ENCODE results near the gene TBX21. TPM values are rescaled to one million over a fixed set of nuclear protein-coding genes. Genes with fewer than 3 reads are reported as not detected.
"Not testable (repeated sequence)": the region's sequence is repeated elsewhere in the genome, so short reads cannot be mapped to it uniquely, and the experiment has no call there.

TBX21 gene
- total RNA-seq, 2 donors from 2014 or later = not detected

DNA sequence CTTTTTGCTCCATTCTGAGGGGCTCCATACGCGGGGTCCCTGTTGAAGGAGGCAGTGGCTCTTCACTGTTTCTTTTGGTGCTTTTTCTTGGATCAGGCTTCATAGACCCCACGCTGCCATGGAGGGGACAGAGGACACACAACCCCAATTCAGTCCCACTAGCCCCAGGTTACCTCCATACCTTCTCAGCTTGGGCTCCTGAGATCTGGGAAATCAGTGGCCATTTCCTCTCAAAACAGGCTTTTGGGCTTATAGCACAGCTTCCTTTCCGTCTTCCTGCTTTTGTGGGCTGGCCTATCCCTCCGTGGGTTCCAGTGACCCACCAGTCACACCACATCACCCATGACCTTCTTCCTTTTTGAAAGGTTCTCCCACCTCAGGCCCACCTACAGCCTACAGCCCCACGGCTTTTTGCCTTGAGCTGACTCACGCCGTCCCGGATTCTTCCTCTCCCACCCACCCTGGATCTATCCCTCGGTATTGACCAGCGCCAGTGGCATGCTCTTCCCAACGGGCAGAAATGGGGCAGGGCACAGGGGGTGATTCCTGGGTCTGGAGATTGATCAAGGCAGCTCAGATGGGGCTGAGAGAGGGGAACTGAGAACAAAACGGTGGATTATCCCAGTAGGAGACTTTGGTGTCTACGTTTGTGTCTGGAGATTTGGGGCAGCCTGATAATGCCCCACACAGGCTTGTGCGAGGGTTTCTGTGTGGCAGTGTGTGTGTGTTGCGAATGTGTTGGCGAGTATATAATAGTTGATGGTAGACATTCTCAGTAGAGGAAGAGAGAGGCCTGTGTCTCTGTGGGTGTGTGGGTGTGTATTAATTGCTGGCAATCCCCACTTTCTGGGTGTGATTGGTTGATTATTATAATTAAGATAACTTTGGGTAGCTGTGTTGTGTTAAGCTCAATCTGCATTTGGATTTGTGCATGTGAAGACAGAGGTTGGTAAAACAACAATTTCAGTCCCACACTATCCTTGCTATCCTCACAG lies 3.8 kb downstream of the TBX21 start:
- H3K36me3 Mint-ChIP-seq (ENCODE audit: low read depth) = no peaks in the 10 kb centered on the region
- no peaks in the 10 kb centered on the region for H3K4me1 ChIP-seq (ENCODE audit: control insufficient read depth, insufficient read depth, low read length)
- peaks cover 75% of the 10 kb centered on the region for H3K27me3 Mint-ChIP-seq (ENCODE audit: insufficient read depth)
- no peaks in the 10 kb centered on the region for H3K9me3 Mint-ChIP-seq
- no peak overlapping the region for H3K9ac ChIP-seq (ENCODE audit: extremely low read depth, low read length, poor library complexity, severe bottlenecking)
- H3K27ac Mint-ChIP-seq = no peak overlapping the region
- H3K4me1 Mint-ChIP-seq = peaks cover 7% of the 10 kb centered on the region
- WGBS, 2 experiments (ENCODE audit: insufficient coverage in 1 of 2, insufficient read length in 1 of 2) = 83 to 84% methylated on average over 11 to 17 of the region's 17 CpGs
- no peak overlapping the region for H3K4me3 Mint-ChIP-seq
- H3K27me3 ChIP-seq (ENCODE audit: control insufficient read depth, insufficient read depth, low read length, poor library complexity, severe bottlenecking) = peaks cover 67% of the 10 kb centered on the region
- H3K27ac ChIP-seq (ENCODE audit: low read depth, low read length) = no peak overlapping the region
- TF ChIP-seq CTCF (conservative IDR thresholded peaks at IDR 0.05) = no peak
- no peaks in the 10 kb centered on the region for H3K9me3 ChIP-seq (ENCODE audit: control insufficient read depth, low read length)
- no peaks in the 10 kb centered on the region for H3K36me3 ChIP-seq (ENCODE audit: control insufficient read depth, insufficient read depth, low read length)
- no peak overlapping the region for H3K4me3 ChIP-seq (ENCODE audit: low read length)
- DNase-seq = no peak

DNA sequence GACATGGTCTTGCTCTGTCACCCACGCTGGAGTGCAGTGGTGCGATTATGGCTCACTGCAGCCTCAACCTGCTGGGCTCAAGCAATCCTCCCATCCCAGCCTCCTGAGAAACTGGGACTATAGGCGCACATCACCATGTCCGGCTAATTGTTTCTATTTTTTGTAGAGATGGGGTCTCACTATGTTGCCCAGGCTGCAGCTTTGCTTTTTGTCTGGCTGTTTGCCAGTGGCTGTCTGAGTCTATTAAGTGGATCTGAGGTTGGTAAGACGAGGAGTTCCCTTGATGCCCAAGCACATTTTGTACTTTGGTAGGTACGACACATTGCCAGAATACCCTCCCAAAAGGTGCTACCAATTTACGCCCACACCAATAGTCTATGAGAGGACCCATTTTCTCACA lies 5.1 kb downstream of the TBX21 start:
- Mint-ChIP-seq H3K36me3 (ENCODE audit: low read depth) (no peaks in the 10 kb centered on the region), H3K4me1 (peaks cover 7% of the 10 kb centered on the region), H3K27me3 (ENCODE audit: insufficient read depth) (peaks cover 66% of the 10 kb centered on the region), H3K9me3 (no peaks in the 10 kb centered on the region), H3K27ac (no peak overlapping the region), H3K4me3 (no peak overlapping the region)
- no peak overlapping the region for H3K27ac ChIP-seq (ENCODE audit: low read depth, low read length)
- peaks cover 54% of the 10 kb centered on the region for H3K27me3 ChIP-seq (ENCODE audit: control insufficient read depth, insufficient read depth, low read length, poor library complexity, severe bottlenecking)
- H3K4me3 ChIP-seq (ENCODE audit: low read length) = no peak overlapping the region
- H3K4me1 ChIP-seq (ENCODE audit: control insufficient read depth, insufficient read depth, low read length) = no peaks in the 10 kb centered on the region
- H3K9ac ChIP-seq (ENCODE audit: extremely low read depth, low read length, poor library complexity, severe bottlenecking) = no peak overlapping the region
- no peaks in the 10 kb centered on the region for H3K9me3 ChIP-seq (ENCODE audit: control insufficient read depth, low read length)
- TF ChIP-seq CTCF (conservative IDR thresholded peaks at IDR 0.05) = no peak
- 92 to 97% methylated on average over 4 to 7 of the region's 7 CpGs for WGBS, 2 experiments (ENCODE audit: insufficient coverage in 1 of 2, insufficient read length in 1 of 2)
- DNase-seq = no peak
- no peaks in the 10 kb centered on the region for H3K36me3 ChIP-seq (ENCODE audit: control insufficient read depth, insufficient read depth, low read length)

DNA sequence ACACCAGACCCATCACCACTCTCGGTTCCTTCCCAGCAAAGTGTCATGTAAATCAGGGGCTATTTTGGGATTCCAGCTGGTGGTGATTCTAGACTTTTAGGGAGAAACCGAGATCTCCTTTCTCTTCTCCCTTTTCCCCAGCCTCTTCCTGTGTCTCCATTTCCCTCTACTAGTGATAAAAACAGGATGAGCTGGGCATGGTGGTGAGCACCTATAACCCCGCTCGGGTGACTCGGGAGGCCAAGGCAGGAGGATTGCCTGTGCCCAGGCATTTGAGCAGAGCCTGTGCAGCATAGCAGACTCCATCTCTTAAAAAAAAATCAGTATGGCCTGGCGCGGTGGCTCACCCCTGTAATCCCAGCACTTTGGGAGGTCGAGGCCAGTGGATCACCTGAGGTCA lies 6.1 kb downstream of the TBX21 start:
- Histone ChIP-seq H3K36me3 (ENCODE audit: control insufficient read depth, insufficient read depth, low read length) (no peaks in the 10 kb centered on the region), H3K27me3 (ENCODE audit: control insufficient read depth, insufficient read depth, low read length, poor library complexity, severe bottlenecking) (peaks cover 44% of the 10 kb centered on the region), H3K9me3 (ENCODE audit: control insufficient read depth, low read length) (no peaks in the 10 kb centered on the region), H3K27ac (ENCODE audit: low read depth, low read length) (no peak overlapping the region), H3K9ac (ENCODE audit: extremely low read depth, low read length, poor library complexity, severe bottlenecking) (no peak overlapping the region), H3K4me3 (ENCODE audit: low read length) (no peak overlapping the region), H3K4me1 (ENCODE audit: control insufficient read depth, insufficient read depth, low read length) (no peaks in the 10 kb centered on the region)
- WGBS, 2 experiments (ENCODE audit: insufficient coverage in 1 of 2, insufficient read length in 1 of 2) = 85 to 86% methylated on average over 6 to 8 of the region's 8 CpGs
- no peak for DNase-seq
- H3K36me3 Mint-ChIP-seq (ENCODE audit: low read depth) = no peaks in the 10 kb centered on the region
- no peak overlapping the region for H3K27ac Mint-ChIP-seq
- H3K4me1 Mint-ChIP-seq = peaks cover 4% of the 10 kb centered on the region
- H3K27me3 Mint-ChIP-seq (ENCODE audit: insufficient read depth) = peaks cover 60% of the 10 kb centered on the region
- TF ChIP-seq CTCF (conservative IDR thresholded peaks at IDR 0.05) = no peak
- H3K4me3 Mint-ChIP-seq = no peak overlapping the region
- no peaks in the 10 kb centered on the region for H3K9me3 Mint-ChIP-seq

- not testable (repeated sequence) for H3K4me1 Mint-ChIP-seq; H3K36me3 Mint-ChIP-seq (ENCODE audit: low read depth); H3K9me3 ChIP-seq (ENCODE audit: control insufficient read depth, low read length); H3K27ac Mint-ChIP-seq; H3K4me1 ChIP-seq (ENCODE audit: control insufficient read depth, insufficient read depth, low read length); H3K9me3 Mint-ChIP-seq; H3K4me3 ChIP-seq (ENCODE audit: low read length); H3K27ac ChIP-seq (ENCODE audit: low read depth, low read length); DNase-seq; H3K4me3 Mint-ChIP-seq; H3K36me3 ChIP-seq (ENCODE audit: control insufficient read depth, insufficient read depth, low read length); H3K9ac ChIP-seq (ENCODE audit: extremely low read depth, low read length, poor library complexity, severe bottlenecking)
- H3K27me3 Mint-ChIP-seq (ENCODE audit: insufficient read depth) = peaks cover 53% of the 10 kb centered on the region
- H3K27me3 ChIP-seq (ENCODE audit: control insufficient read depth, insufficient read depth, low read length, poor library complexity, severe bottlenecking) = peaks cover 36% of the 10 kb centered on the region
- WGBS, 2 experiments (ENCODE audit: insufficient coverage in 1 of 2, insufficient read length in 1 of 2) = 86 to 89% methylated on average over 8 to 11 of the region's 12 CpGs
These were observed 6.9 kb downstream of the TBX21 start for GRCh38 chr17:47739945-47740344.

All from endodermal cell (in vitro differentiated cells).